HG03064 (cell line): Measurements from ENCODE around the gene ZNF474.
A peak's percentile ranks its signal among the peaks of the same experiment; 100 is the strongest.

Experiments
- ATAC-seq: cut with Tn5 transposase; IDR thresholded peaks from one replicate; pipeline ENCODE4 v1.9.1; 2021; ENCODE audit warnings: low read depth; ENCODE audit not compliant: unreplicated experiment

ZNF474 gene

DNA sequence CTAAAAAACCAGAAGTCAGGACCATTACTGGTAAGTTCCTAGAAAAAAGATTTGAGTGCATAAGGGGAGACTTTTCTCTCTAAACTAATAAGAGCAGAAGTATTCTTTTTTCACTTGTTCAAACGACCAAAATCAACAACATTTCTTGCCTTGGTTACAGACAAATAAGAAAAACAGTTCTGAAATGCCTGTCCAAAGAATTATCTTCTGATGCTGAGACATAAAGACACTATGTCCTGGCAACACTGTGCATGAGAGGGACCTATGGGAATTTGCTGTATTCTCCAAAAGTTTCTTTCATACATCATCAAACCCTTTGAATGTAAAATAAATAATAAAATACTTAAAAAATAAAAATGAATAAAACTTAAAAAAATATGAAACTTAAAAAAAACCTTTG lies 50.4 kb downstream of the ZNF474 start:
- no peak for ATAC-seq

DNA sequence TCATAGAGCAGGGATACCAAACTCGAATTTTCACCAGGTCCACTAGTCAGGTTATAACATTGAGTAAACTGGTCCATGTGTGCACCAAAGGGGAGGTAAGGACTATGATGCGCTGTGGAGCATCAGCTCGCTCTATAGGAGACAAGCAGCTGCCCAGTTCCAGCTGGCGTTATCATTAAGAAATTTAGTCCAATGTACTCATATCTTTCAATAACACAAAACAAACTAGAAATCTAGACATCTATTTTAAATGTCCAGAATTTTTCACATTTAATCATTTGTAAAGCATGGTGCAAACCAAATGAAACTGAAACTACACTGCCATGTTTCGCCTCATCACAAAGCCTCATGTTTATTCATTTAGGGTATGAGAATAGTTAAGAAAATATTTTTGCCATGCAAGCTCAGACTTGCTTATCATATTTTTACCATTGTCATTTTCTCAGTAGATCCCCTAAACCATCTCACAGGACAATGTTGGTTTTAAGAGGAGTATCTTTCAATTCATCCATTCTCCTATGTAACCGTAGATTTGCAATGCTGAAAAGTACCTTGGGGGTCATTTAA lies 50.9 kb downstream of the ZNF474 start:
- ATAC-seq, result no peak

DNA sequence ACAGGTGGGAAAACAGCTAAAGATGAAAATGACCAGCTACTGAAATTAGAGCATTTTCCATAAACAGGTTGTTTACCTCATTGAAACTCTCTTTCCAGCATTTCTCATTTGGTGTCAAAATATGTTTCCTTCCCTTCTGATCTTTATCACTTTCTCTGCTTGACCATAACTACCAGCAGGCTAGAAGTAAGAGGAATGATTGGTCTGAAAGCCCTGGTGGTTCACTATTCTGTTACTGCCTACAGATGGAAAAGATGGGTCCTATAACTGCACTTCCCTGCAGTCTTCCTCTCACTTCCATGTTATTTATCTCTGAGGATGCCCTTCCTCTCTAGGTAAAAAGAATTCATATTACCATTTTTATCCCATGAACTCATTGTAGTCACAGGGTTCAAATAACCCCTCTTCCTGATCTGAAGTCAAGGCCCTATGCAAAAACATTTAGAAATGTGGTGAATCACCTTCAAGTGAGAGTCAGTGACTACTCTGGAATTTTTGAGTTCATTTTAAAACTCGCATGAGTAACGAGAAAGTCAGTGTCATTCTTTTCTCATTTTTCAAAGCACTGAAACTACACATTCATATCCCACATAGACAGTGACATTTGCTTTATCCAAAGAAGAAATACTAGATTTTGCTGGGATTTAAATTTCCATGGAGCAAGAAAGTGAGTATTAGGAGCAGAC lies 51.7 kb downstream of the ZNF474 start:
- no peak for ATAC-seq

DNA sequence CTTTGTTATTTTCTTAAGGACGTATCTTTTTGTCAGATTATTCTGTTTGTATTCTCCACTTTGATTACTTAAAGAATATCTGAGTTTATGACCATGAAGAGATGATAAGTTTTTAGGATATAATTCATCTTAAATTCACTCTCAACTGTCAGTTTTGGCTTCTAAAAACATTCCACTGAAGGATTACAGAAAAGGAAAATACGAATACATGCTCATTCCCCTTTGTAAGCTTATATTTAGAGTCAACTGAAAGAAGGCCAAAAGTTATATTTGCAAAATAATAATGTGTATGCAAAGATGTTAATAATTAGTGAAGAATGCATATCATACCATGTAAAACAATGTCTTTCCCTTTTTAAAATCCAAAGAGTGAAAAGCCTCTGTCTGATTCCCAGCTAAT lies 52.5 kb downstream of the ZNF474 start:
- no peak for ATAC-seq

DNA sequence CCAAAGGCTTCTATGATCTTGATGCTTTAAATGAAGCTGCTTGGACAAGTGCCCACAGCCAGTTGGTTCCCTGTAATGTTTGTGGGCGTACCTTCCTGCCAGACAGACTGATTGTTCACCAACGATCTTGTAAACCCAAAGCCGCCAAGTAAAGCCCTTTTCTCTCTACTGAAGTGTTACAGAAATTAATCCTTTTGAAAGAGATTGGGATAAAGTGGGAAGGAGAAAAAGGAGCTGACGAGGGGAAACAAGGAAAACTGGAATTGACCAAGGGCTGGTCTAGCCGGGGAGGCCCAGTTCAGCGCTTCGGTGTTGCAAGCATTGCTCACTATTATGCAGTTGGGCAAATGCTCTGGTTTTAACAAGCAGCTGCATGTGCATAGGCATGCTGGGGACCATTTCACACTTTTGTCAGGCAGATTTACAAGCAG lies 53.2 kb downstream of the ZNF474 start:
- ATAC-seq, result no peak

DNA sequence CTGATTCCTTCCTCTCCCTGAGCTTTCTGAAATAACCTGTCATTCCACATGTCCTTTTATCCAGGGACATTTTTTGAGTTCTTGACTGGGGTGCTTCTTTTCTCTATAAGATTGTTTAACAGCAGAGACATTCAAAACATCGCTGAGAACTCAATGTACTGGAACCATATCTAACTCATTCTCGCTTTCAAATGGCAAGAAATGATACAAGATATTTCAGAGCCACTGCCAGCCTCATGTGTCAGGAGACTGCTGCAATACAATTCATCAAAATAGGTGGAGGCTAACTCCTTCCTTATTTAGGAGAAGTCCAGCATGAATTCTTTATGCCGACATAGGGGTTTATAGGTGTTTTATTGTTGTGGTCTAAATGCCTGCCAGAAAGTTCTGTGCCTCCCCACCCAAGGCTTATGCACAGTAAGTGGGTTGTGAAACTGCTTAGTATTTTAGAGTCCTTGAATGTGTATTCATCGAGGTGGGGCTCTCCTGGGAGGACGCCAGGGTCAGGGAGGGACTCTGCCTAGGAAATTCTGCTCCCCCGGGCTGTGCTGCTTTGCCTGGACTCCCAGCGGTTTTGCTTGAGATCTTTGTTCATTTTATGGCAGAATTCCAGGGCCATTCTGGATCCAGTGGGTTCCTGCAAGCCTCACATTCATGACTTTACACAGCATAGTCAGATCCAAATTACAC lies 53.9 kb downstream of the ZNF474 start:
- ATAC-seq, result no peak

DNA sequence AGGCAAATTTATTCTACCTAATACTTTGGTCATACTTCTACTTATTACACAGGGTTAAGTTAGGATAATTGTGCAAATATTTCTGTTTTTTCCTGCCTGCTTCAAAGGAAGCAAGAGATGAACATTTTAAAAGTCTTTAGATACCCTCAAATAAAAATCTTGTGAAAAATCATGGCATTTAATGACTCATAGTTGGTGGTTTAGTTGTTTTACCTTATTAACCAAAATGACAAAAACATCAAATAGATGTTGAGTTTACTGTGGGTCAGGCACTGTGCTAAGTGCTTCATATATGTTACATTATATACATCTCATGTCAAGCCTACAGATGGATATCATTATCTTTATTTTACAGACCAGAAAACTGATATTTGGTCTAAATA lies 54.4 kb downstream of the ZNF474 start:
- no peak for ATAC-seq

DNA sequence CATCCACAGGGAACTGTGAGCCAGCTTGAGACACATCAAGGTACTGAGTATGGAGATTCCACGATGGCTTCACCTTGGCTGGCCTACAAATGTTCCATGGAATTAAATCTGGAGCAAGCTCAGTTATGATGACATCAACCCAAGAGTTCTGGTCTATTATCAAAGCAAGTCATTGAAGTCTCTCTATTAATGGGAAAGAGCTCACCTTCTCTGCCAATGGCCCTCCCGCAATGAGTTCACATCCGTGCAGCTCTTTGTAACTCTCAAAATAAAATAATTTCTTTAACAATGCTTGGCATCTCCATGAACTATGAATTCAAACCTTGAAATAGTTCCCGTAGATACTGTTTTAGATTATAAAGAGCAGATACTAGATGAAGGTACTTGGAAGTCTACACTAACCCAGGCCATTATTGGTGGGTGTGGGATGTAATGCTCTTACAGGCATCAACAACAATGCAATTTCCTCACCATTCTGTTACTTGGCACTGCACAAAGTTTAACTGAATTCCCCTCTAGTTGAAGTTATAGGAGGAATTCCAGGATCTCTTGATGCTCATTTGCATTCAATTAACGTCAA lies 55.4 kb downstream of the ZNF474 start:
- no peak for ATAC-seq

DNA sequence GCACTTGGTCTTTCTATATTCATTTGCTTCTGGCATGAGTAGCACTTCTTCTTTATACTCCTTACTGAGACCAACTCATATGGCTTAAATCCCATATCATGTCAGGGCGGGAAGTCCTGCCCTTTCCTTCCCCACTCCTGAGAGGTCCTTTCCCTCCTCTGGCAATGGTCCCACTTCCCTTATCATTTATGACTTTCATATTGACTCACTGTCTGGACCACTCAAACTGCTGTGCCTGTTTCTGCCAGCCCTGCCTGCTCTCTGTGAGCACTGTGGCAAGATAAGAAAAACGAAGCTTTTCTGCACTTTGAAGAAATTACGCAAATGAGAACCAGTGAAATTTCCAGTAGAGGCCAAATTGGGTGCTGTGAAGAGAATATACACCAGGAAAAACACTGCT lies 58.1 kb downstream of the ZNF474 start:
- no peak for ATAC-seq

DNA sequence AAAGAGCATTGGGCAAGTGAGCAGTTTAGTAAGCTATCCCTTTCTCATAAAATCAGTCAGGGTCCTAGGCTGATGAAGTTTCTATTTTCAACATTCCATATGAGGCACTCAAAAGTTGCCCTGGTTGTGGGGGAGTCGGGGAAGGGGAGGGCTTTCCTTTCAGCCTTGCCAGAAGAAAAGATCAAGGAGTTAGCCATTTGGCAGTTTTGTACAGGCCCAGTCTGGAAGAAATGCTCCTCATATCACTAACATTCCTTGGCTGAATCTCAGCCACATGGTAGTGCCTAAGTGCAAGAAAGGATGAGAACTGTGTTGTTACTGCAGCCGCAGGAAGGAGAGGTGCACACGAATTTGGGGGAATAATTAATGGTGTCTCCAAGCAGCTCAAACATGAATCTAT lies 60.8 kb downstream of the ZNF474 start:
- no peak for ATAC-seq

DNA sequence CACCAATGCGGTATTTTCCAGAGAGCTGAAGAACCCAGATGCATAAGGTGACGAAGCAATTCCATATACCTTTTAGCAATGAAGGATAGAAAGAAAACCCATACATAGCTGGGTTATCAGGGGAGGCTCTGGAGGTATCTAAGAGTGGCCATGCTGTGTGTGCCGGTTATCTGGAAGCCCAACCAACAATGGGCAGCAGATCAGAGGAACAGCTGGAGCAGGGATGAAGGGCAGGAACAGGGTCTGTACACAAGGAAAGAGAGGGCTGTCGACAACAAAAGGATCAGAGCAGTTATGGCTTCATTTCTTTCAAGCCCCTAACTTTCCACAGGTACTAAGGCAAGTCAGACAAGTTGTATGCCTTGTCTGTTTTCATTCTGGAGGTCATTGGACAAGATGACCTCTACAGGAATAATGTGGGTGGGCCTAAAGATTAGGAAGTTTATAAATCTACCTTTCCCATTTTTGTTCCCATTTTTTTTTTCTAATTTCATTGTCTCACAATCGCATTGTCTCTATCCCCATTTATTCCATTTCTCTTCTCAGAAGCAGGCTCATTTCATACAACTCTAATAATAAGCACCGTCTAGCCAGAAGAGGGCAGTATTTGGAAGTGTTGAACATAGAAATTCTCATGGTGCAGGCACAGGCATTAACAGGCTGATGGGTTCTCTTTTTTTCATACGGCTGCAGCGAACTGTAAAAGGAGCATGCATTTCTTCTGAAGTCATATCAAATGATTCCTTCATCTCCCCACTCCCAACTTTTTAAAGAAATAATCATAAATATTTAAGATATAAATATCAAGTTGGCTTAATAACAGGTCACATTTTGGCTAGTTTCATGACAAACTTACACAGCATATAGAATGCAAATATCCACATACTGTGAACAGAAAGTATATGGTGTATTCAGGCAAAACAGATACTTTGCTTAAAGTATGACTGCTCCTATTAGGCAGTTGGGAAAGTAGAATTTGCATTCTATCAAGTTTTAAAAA lies 63.5 kb downstream of the ZNF474 start:
- peak; percentile 88 for ATAC-seq

DNA sequence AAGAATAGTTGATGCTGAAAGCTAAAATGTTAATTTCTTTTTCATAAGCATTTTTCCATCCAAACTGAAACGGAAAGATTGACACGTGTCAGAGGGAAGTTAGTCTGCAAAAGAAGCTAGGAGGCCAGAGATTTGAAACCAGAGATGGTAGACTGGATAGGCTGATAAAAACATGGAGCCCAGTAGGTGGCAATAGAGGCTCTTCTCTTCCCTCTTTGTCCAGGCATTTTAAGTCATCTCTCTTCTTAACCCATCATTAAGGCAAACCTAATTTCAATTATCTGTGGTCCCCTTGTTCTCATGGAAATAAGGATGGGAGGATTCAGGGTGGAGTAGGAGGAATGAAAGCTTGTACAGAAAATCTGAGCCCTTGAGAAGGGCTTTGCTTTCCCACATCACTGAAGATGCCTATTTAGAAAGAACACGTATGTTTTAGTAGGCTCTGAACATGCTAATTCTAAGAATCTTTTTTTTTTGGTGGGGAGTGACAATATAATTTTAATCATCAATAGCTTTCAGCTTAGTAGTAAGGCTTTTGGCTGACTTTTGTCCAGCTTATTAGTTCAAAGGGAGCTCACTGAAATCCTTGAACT lies 66.6 kb downstream of the ZNF474 start:
- ATAC-seq, result no peak

DNA sequence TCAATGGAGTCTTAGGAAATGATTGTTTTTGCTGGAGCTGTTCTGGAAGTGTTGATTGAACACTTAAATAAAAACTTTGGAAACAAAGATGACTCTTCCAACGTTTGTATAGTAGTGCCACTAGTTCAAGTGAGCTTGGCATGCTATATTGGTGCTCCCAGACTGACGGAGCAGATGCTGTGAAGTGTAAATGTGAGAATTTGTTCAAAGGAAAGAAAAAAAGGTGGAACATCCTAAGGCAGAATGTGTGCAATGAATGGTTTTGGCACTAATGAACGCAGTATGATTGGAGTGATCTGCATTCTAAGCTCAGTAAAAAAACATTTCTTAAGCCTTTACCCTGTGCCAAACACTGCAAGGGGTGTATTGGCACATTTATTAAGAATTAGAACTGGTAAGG lies 69.8 kb downstream of the ZNF474 start:
- no peak for ATAC-seq

DNA sequence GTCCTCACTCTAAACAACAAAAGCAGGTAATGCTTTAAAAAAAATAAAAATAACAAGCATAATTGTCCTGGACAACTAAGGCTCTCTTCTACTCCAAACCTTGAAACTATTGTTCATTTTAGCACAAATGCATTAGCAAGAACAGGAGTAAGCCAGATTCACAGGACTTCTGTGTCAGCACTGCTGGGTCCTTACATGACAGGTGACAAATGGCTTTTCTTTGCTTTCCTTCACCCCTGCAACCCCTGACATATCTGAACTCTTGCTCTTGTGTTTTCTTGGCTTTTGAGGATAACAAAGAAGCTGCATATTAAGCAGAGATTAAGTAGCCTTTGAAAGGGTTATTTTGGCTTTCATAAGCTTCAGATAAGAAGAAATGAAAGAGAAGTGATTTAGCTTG lies 71.1 kb downstream of the ZNF474 start:
- ATAC-seq, result no peak

DNA sequence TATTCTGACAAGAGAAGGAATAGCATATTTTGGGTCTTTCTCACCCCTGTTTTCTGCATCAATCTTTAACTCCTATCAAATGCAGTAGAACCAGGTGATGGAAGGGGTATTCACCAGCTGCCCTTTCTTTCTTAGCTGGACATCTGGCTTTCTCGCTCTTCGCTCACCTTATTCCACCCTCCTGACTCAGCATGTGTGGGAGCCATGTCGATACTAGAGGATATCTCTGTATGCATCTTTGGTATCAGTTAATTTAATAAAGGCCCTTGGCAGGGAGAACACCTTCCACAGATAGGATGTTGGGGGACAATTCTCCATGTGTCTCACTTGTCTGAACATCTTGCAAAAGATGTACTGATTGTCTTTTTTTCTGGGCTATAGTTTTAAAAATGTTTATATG lies 71.5 kb downstream of the ZNF474 start:
- no peak for ATAC-seq

DNA sequence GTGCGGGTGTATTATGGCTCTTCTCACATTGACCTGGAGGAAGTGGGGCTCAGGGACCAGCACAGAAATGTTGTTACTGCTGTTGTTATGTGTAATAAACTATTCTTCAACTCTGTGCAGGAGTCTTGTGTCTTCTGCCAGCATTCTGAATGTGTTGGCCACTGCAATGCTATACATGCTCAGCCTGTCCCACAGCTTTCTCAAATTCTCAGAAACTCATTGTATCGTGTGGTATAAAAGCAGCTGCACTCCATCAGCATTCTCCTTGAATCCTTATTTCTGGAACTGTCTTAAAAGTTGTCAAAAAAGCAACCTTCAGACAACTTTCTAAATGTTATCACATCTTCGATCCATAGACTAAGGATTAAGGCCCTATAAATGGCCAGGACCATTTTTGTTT lies 72.0 kb downstream of the ZNF474 start:
- ATAC-seq, result no peak

DNA sequence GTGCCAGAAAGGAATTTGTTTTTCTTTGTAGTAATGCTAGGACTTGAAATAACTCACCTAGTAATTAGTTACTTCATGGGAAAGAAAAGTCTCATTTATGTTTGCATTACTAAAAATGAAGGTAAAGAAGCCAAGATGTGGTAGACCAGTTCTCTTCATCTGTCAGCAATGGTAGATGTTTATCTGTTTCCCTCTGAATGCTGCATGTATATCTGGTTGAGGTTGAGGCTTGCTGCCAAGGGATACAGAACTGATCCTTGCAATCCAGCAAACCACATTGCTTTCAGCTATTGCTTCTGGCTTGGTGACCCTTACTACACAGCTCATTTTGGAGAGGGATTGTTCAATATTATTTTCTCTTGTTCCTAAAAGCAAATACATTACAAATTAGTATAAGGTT lies 73.6 kb downstream of the ZNF474 start:
- no peak for ATAC-seq
